SU-DHL-6 (cell line): ENCODE data around the gene SNUPN.

Experiments
- EZH2phosphoT487 ChIP-seq: fragments of 200-600 bp; sonication (generic), shearing (Covaris generic); conservative IDR thresholded peaks from 2 replicates; pipeline ENCODE4 v1.6.1; 2018; ENCODE audit warnings: mild to moderate bottlenecking, antibody characterized with exemption, low read length, moderate library complexity, mixed read lengths
- TF ChIP-seq, protein P1 (sequence below): fragments of 200-600 bp; sonication (generic); IDR thresholded peaks from one replicate; pipeline ENCODE4 v1.5.1; 2017; ENCODE audit warnings: antibody characterized with exemption, mild to moderate bottlenecking, low read length, moderate library complexity; ENCODE audit not compliant: insufficient read depth, poor library complexity, severe bottlenecking

DNA sequence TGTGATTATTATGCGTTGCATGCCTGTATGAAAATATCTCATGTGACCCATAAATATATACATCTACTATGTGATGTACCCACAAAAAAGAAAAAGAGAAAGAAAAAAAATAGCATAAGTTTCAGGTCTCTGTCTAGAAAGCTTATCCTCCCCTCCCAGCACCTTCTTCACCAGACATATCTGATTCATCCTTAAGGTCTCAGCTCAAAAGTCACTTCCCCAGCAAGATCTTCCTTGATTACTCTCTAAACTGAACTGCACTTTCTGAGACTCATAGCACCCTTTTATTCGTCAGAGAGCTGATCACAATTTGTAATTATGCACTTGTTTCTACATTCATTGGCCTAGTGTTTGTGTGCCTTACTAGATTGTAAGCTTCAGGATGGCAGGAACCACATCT is 35.3 kb downstream of the SNUPN start:
- TF ChIP-seq, protein P1, sequence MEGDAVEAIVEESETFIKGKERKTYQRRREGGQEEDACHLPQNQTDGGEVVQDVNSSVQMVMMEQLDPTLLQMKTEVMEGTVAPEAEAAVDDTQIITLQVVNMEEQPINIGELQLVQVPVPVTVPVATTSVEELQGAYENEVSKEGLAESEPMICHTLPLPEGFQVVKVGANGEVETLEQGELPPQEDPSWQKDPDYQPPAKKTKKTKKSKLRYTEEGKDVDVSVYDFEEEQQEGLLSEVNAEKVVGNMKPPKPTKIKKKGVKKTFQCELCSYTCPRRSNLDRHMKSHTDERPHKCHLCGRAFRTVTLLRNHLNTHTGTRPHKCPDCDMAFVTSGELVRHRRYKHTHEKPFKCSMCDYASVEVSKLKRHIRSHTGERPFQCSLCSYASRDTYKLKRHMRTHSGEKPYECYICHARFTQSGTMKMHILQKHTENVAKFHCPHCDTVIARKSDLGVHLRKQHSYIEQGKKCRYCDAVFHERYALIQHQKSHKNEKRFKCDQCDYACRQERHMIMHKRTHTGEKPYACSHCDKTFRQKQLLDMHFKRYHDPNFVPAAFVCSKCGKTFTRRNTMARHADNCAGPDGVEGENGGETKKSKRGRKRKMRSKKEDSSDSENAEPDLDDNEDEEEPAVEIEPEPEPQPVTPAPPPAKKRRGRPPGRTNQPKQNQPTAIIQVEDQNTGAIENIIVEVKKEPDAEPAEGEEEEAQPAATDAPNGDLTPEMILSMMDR, result no peak
- TF ChIP-seq EZH2phosphoT487, result no peak
